Activated CD8-positive, alpha-beta T cell treated with anti-CD3 and anti-CD28 coated beads, Interleukin-2, amount 10 ng/mL, durations not matched to agents 7 days and 5 days (primary cell): Measurements from ENCODE around the gene SLC23A1. TPM values are rescaled to one million over a fixed set of nuclear protein-coding genes. Genes with fewer than 3 reads are reported as not detected.
A peak's percentile ranks its signal among the peaks of the same experiment; 100 is the strongest.

Experiments
- ATAC-seq: fragments of 150-1000 bp; cut with Tn5 transposase; one replicate; pipeline ENCODE4 v1.10.0; 2021; ENCODE audit warnings: moderate library complexity
- CTCF ChIA-PET: fragments of 350-600 bp; sonication (Branson Sonifier 250); formaldehyde crosslinking; loops from one replicate; lab custom pipeline; 2021; ENCODE audit warnings: antibody characterized with exemption; lab: Charles Lee
- POLR2A ChIA-PET: fragments of 350-600 bp; sonication (Branson Sonifier 250); formaldehyde crosslinking; loops from one replicate; lab custom pipeline; 2021; ENCODE audit warnings: antibody characterized with exemption; lab: Charles Lee
- DNase-seq: peaks from one replicate; pipeline ENCODE4 v3.0.0-alpha.2; 2020
- H3K27ac Mint-ChIP-seq: one replicate; pipeline ENCODE4 v1.8.0; 2021; ENCODE audit warnings: mild to moderate bottlenecking, mixed read lengths
- H3K27me3 Mint-ChIP-seq: one replicate; pipeline ENCODE4 v1.8.0; 2021; ENCODE audit warnings: low read depth, mixed read lengths
- H3K36me3 Mint-ChIP-seq: one replicate; pipeline ENCODE4 v1.8.0; 2021; ENCODE audit warnings: low read depth, mixed read lengths
- H3K4me1 Mint-ChIP-seq: one replicate; pipeline ENCODE4 v1.8.0; 2021; ENCODE audit warnings: low read depth, mixed read lengths
- H3K4me3 Mint-ChIP-seq: one replicate; pipeline ENCODE4 v1.8.0; 2021; ENCODE audit warnings: mild to moderate bottlenecking, mixed read lengths
- H3K9me3 Mint-ChIP-seq: one replicate; pipeline ENCODE4 v1.8.0; 2022; ENCODE audit warnings: mixed read lengths; ENCODE audit not compliant: insufficient read depth
- total RNA-seq, 2 experiments: library from RNA; stranded (reverse); gene quantifications; one replicate each; pipeline ENCODE4 v1.2.3, GENCODE V29; 2021

Gene SLC23A1
- 1 to 10 TPM; 1.2 to 1.5 TPM for total RNA-seq

DNA sequence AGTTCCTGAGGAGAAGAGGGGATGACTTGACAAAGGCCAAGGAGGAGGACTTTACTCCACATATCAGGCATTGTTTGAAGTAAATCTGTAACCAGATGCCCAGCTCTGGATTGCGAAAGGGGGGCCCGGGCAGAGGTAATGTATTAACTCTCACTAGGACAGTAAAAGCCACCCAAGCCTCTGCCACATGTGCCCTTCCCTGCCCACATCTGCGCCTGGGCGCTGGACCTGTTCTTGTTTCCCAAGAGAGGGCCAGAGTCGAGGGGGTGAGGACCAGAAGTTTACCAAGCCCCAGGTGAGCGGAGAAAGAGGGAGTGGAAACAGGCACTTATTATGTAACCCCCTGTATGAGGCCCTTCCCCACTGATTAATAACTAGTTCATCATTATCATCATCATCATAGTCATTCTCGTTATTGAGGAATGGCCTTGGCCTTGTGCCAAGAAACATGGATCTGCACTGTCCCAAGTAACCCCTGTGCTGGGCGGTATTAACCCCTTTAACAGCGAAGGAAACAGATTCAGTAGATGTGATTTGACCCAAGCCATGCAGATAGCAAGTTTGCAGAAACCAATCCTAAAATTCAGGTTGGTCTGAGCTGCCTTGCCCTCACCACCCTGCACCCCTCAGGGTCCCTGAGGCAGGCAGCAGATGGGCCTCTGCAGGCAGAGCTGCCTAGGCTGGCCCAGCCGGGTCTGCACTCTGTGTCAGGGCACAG, at the start of gene SLC23A1:
TSS of gene SLC23A1 (minus strand) at position 23 of the 718 bp plus-strand sequence. CDS start 44 bp downstream, outside the sequence.
- ATAC-seq: no peak
- no peaks in the 10 kb centered on the region for H3K27me3 Mint-ChIP-seq
- no peak within 1 kb of the TSS for H3K4me3 Mint-ChIP-seq
- peaks cover 54% of the 10 kb centered on the region for H3K4me1 Mint-ChIP-seq
- CTCF ChIA-PET: no interaction called here
- H3K27ac Mint-ChIP-seq: peak within 1 kb of the TSS; percentile 96
- POLR2A ChIA-PET: interaction anchor here (1.2 to 1.7 kb wide), 2 partner anchors 9 to 41 kb away, joined by 4 to 5 read pairs; no protein-coding TSS in a partner anchor
- no peak for DNase-seq
- peaks cover 2% of the 10 kb centered on the region for H3K36me3 Mint-ChIP-seq
- H3K9me3 Mint-ChIP-seq: no peaks in the 10 kb centered on the region

DNA sequence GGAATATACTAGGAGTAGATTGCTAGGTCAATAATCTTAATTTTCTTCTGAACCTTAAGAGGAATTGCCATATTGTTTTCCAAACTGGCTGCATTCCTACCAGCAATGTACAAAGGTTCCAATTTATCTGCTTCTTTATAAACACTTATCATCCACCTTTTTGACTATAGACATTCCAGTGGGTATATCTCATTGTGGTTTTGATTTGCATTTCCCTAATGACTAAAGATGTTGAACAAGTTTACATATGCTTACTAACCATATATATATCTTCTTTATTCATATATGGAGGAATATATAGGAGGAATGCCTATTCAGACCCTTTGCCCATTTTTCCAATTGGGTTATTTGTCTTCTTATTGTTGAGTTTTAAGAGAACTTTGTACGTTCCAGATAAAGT, 48.6 kb upstream of the SLC23A1 start:
- ATAC-seq: no peak
- no peak overlapping the region for H3K27ac Mint-ChIP-seq
- DNase-seq: no peak
- H3K4me3 Mint-ChIP-seq: no peak overlapping the region
- peaks cover 8% of the 10 kb centered on the region for H3K4me1 Mint-ChIP-seq
- ChIA-PET CTCF (interaction anchor here (1.0 to 4.9 kb wide), 2 partner anchors 10 to 81 kb away, joined by 4 to 29 read pairs; no protein-coding TSS in a partner anchor), POLR2A (no interaction called here)
- no peaks in the 10 kb centered on the region for H3K27me3 Mint-ChIP-seq
- H3K36me3 Mint-ChIP-seq: peaks cover 2% of the 10 kb centered on the region
- H3K9me3 Mint-ChIP-seq: no peaks in the 10 kb centered on the region

DNA sequence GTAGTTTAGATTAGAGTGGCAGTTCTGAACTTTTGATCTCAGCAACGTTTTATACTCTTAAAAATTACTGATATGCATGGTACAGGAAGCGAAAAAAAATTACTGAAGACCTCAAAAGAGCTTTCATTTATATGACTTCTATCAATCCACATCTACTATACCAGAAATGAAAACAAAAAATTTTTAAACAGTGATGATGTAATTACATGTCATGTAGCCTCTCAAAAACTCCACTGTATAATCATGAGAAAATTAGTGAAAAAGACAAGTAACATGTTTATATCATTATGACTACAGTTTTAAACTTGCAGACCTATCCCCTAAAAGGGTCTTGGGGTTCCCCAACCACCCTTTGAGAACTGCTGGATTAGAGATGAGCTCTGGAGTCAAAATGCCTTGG, 46.9 kb upstream of the SLC23A1 start:
- H3K27ac Mint-ChIP-seq: no peak overlapping the region
- no peak overlapping the region for H3K4me3 Mint-ChIP-seq
- POLR2A ChIA-PET: interaction anchor here (0.6 to 1.4 kb wide), 2 partner anchors 52 to 136 kb away, joined by 3 to 6 read pairs; partner anchors contain the start of gene STING1

DNA sequence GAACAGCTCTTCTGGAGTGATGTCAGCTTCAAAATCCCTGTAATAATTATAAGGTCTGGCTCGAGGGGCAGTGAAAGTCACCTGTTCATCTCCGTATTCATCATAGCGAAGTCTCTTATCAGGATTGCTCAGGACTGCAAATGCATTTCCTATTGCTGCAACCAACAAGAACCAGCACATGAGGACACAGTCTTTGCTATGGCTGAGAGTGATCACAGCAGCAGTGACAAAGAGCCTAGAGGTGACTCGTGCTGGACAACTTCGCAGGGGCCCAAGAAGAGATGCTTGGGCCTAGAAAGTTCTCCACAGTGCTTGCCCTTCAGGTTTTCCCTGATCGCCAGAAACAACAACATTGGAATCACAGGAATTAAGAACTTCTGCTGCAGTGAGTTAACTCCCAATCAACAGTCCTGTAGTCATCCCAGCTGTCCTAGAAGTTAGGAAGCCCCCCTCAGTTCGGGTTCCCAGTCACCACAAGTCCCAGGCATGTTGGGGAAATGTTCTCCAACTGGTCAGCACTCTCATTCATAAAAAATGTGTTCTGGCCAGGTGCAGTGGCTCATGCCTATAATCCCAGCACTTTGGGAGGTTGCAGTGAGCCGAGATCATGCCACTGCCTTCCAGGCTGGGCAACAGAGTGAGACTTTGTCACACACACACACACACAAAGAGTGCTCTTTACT, 43.2 kb upstream of the SLC23A1 start:
- ATAC-seq (no peak), DNase-seq (no peak)
- no peak overlapping the region for H3K27ac Mint-ChIP-seq
- H3K4me3 Mint-ChIP-seq: no peak overlapping the region
- ChIA-PET CTCF (interaction anchor here (1.1 to 18.4 kb wide), 2 partner anchors 10 to 90 kb away, joined by 5 to 538 read pairs; no protein-coding TSS in a partner anchor), POLR2A (interaction anchor here (1.0 to 1.2 kb wide), 2 partner anchors 10 to 89 kb away, joined by 3 to 4 read pairs; no protein-coding TSS in a partner anchor)
- no peaks in the 10 kb centered on the region for H3K27me3 Mint-ChIP-seq
- H3K4me1 Mint-ChIP-seq: peaks cover 15% of the 10 kb centered on the region
- no peaks in the 10 kb centered on the region for H3K9me3 Mint-ChIP-seq
- peaks cover 11% of the 10 kb centered on the region for H3K36me3 Mint-ChIP-seq

More for the DNA sequence above, 46.9 kb upstream of the SLC23A1 start:
- H3K27me3 Mint-ChIP-seq: no peaks in the 10 kb centered on the region
- H3K9me3 Mint-ChIP-seq: no peaks in the 10 kb centered on the region
- DNase-seq: no peak
- no peak for ATAC-seq
- CTCF ChIA-PET: interaction anchor here (0.9 to 4.9 kb wide), 3 partner anchors 8 to 87 kb away, joined by 5 to 29 read pairs (median 7); no protein-coding TSS in a partner anchor
- H3K36me3 Mint-ChIP-seq: peaks cover 2% of the 10 kb centered on the region
- peaks cover 8% of the 10 kb centered on the region for H3K4me1 Mint-ChIP-seq

DNA sequence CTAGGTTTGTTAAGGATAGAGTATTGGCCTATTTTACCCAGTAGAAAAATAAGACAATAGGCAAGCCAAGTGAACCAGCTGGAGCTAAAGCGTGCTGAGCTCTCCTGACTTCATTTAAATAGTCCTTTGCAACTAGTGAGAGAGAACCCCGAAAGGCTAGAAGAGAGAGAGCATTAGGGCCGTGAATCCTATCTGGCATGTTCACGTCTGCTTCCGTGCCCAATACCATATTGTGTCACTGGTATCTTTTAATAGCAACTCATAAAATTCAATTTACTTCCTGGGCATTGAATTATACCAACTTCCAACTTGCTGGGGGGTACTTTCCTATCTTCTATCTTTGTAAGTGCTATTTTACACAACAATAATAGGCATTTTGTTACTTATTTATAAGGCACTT, 42.4 kb upstream of the SLC23A1 start:
- ATAC-seq (no peak), DNase-seq (no peak)
- ChIA-PET CTCF (interaction anchor here (1.0 to 18.4 kb wide), 3 partner anchors 11 to 202 kb away, joined by 3 to 538 read pairs (median 5); no protein-coding TSS in a partner anchor), POLR2A (interaction anchor here (1.0 to 1.2 kb wide), 2 partner anchors 10 to 90 kb away, joined by 3 to 4 read pairs; no protein-coding TSS in a partner anchor)
- Mint-ChIP-seq H3K36me3 (peaks cover 11% of the 10 kb centered on the region), H3K27me3 (no peaks in the 10 kb centered on the region), H3K4me1 (peaks cover 15% of the 10 kb centered on the region), H3K4me3 (no peak overlapping the region), H3K9me3 (no peaks in the 10 kb centered on the region), H3K27ac (no peak overlapping the region)

DNA sequence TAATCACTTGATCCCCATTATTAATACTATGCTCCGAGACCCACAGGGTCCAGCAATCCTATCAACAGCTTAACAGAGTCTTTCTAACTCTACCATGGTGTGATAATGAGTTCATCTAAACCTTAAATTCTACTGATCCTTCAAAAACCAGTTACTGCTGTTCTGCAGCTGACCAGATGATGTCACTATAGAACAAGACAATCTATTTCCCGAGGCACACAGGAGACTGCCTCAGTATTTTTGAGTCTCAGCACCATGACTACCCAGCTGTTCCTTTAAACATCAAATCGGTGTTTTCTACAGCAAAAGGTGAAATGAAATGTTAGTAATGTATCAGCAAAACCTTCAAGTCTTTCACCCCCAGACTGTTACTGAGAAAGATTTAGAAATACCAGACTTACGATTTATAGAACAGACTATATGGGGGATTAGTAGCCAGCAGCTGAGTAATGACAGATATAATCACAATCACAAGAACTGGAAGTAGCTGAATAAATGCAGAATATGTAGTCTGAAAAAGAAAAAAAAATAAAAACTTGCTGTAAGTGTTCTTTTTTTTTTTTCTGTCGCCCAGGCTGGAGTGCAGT, 39.3 kb upstream of the SLC23A1 start:
- ChIA-PET CTCF (interaction anchor here (0.6 to 18.4 kb wide), 52 partner anchors 8 to 268 kb away, joined by 3 to 538 read pairs (median 5); partner anchors contain the start of genes CXXC5, DNAJC18, PAIP2 and PROB1), POLR2A (interaction anchor here (0.9 to 1.8 kb wide), 5 partner anchors 8 to 139 kb away, joined by 3 to 16 read pairs (median 5); partner anchors contain the start of genes STING1 and UBE2D2)
- H3K4me1 Mint-ChIP-seq: peaks cover 19% of the 10 kb centered on the region
- no peak overlapping the region for H3K27ac Mint-ChIP-seq
- ATAC-seq (peak; percentile 84), DNase-seq (peak; percentile 82)
- no peaks in the 10 kb centered on the region for H3K9me3 Mint-ChIP-seq
- peaks cover 16% of the 10 kb centered on the region for H3K36me3 Mint-ChIP-seq
- no peaks in the 10 kb centered on the region for H3K27me3 Mint-ChIP-seq
- H3K4me3 Mint-ChIP-seq: no peak overlapping the region

DNA sequence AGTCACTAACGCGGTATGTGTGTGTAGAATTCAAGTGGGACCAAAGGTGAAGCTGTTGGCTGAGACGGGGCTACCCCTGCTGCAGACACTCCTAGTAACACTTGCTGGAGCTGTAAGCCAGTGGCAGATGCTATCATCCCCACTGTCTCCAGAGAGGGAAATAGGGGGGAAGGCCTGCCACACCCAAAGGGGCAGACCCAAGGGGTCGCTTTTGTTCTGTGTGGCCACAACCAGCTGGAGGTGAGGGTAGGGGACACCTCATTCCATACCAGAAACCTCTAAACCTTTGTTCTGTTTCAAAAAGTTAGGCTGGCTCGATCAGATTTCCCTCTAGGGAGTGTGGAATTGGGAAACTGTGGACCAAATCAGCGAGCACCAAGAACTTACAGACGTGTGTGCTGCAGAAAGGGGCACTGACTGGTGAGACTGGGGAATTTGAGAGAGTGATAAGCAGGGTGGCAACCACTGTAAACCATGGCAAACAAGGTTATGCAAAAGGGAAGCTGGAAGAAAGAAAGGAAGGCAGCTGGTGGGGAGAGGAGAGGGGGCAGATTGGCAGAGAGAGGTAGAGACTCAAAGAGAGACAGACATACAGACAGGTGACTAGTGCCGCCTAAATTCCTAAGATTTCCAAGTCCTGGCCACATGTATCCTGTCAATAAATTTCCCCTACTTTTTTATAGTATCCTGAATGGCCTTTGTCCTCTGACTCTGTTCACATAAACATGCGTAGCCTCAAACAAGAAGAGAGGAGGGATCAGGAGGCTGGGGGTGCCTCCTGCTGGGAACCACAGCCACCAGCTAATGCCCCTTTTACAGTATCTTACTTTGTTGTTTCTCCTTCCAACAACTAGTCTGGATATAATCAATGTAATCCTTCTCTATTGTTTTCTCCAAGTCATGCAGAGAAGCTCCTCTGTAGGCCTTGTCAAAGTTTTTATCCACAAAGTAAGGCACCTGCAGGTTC, 36.4 kb upstream of the SLC23A1 start:
- ChIA-PET POLR2A (interaction anchor here (1.4 to 1.6 kb wide), 2 partner anchors 63 to 94 kb away, joined by 4 to 6 read pairs; partner anchors contain the start of gene STING1), CTCF (interaction anchor here (0.9 to 18.4 kb wide), 10 partner anchors 9 to 145 kb away, joined by 3 to 538 read pairs (median 8); partner anchors contain the start of gene SPATA24)
- Mint-ChIP-seq H3K4me1 (peaks cover 44% of the 10 kb centered on the region), H3K36me3 (peaks cover 14% of the 10 kb centered on the region), H3K4me3 (no peak overlapping the region), H3K9me3 (no peaks in the 10 kb centered on the region), H3K27ac (no peak overlapping the region), H3K27me3 (no peaks in the 10 kb centered on the region)
- DNase-seq (no peak), ATAC-seq (no peak)

DNA sequence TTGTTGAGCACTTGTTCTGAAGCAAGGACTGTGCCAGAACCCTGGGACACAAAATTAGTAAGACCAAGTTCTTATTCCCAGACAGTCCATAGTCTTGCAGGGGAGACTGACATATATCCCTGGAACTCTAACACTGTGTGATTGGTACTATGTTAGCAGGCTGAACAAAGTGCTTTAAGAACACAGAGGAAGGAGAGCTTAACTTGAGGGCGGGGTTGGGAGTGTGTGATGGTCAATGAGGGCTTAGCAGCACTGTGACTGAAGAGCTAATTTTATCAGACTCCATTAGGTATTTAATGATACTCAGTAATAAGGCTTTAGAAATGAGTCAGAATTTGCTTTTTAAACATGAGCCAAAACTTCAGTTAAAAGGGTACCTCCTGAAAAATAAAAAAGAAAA, 35.7 kb upstream of the SLC23A1 start:
- Mint-ChIP-seq H3K27ac (no peak overlapping the region), H3K36me3 (peaks cover 10% of the 10 kb centered on the region), H3K4me1 (peaks cover 50% of the 10 kb centered on the region), H3K27me3 (no peaks in the 10 kb centered on the region), H3K4me3 (no peak overlapping the region), H3K9me3 (no peaks in the 10 kb centered on the region)
- ChIA-PET POLR2A (no interaction called here), CTCF (interaction anchor here (2.0 to 18.4 kb wide), 3 partner anchors 12 to 146 kb away, joined by 8 to 538 read pairs (median 21); no protein-coding TSS in a partner anchor)
- DNase-seq: no peak
- no peak for ATAC-seq

DNA sequence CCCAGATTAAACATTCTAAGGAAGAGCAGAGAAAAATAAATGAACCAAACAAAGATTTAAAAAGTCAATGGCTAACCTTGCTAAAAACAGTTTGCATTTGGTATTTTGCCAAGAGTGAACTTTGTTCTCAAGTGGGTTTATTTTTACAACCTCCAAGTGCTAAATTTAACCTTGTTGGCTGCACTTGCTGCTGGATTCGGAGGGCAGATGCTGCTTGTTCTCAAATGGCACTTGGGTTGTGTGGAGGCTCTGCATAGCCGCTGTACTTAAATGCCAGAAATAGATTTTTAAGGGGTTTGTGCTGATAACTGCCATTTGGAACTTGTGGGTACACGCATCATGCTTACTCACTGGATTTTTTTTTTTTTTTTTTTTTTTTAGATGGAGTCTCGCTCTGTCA, 34.1 kb upstream of the SLC23A1 start:
- H3K27me3 Mint-ChIP-seq: no peaks in the 10 kb centered on the region
- H3K4me1 Mint-ChIP-seq: peaks cover 59% of the 10 kb centered on the region
- ATAC-seq: no peak
- peaks cover 9% of the 10 kb centered on the region for H3K36me3 Mint-ChIP-seq
- H3K9me3 Mint-ChIP-seq: no peaks in the 10 kb centered on the region
- ChIA-PET POLR2A (interaction anchor here (1.8 kb wide), 1 partner anchor 11 kb away, joined by 9 read pairs; no protein-coding TSS in a partner anchor), CTCF (interaction anchor here (1.0 to 18.4 kb wide), 3 partner anchors 14 to 100 kb away, joined by 3 to 538 read pairs (median 3); no protein-coding TSS in a partner anchor)
- no peak overlapping the region for H3K4me3 Mint-ChIP-seq
- no peak overlapping the region for H3K27ac Mint-ChIP-seq
- DNase-seq: no peak

DNA sequence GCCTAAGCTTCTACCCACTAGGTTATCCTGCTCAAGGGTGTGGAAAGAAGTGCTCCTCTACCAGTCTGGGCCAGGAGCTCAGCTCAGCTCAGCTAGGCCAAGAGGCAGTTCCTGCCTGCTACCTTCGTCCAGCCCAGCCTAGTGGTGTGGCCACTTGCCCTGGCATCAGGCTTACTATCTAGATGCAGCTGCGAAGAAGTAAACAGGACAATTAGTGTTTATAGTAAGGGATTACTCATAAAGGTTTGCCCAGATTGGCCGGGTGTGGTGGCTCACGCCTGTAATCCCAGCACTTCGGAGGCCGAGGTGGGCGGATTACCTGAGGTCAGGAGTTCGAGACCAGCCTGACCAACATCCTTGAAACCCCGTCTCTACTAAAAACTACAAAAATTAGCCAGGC, 33.6 kb upstream of the SLC23A1 start:
- no peak for DNase-seq
- Mint-ChIP-seq H3K4me3 (no peak overlapping the region), H3K36me3 (peaks cover 9% of the 10 kb centered on the region), H3K9me3 (no peaks in the 10 kb centered on the region), H3K4me1 (peaks cover 58% of the 10 kb centered on the region), H3K27ac (peak overlapping the region; percentile 37), H3K27me3 (no peaks in the 10 kb centered on the region)
- no peak for ATAC-seq
- POLR2A ChIA-PET: interaction anchor here (1.2 to 1.8 kb wide), 3 partner anchors 9 to 147 kb away, joined by 3 to 9 read pairs (median 3); no protein-coding TSS in a partner anchor
- CTCF ChIA-PET: interaction anchor here (1.4 to 18.4 kb wide), 3 partner anchors 13 to 100 kb away, joined by 5 to 538 read pairs (median 7); partner anchors contain the start of genes PROB1 and SPATA24
